Effector memory CD8-positive, alpha-beta T cell (primary cell): ENCODE data around the gene USP17L5.
"Not testable (repeated sequence)": the region's sequence is repeated elsewhere in the genome, so short reads cannot be mapped to it uniquely, and the experiment has no call there.

Experiments
- ATAC-seq: fragments of 150-1000 bp; cut with Tn5 transposase; replicated peaks from 2 replicates; pipeline ENCODE4 v1.10.0; 2021; ENCODE audit warnings: mild to moderate bottlenecking, moderate library complexity
- DNase-seq, 3 experiments: peaks; one replicate each; pipeline ENCODE4 v3.0.0; 2021
- H3K27ac Mint-ChIP-seq, 2 donors: one replicate each; pipeline ENCODE4 v1.8.0; 2022; ENCODE audit warnings: mild to moderate bottlenecking in 2 of 2, mixed read lengths in 2 of 2, moderate library complexity in 2 of 2
- H3K27me3 Mint-ChIP-seq, 2 donors: one replicate each; pipeline ENCODE4 v1.8.0; 2022; ENCODE audit warnings: mixed read lengths in 2 of 2
- H3K36me3 Mint-ChIP-seq: one replicate; pipeline ENCODE4 v1.8.0; 2022; ENCODE audit warnings: mild to moderate bottlenecking, moderate library complexity, mixed read lengths; ENCODE audit not compliant: insufficient read depth
- H3K4me1 Mint-ChIP-seq, 2 donors: one replicate each; pipeline ENCODE4 v1.8.0; 2022; ENCODE audit warnings: low read depth in 2 of 2, mixed read lengths in 2 of 2
- H3K4me3 Mint-ChIP-seq, 2 donors: one replicate each; pipeline ENCODE4 v1.8.0; 2022; ENCODE audit warnings: mild to moderate bottlenecking in 2 of 2, mixed read lengths in 2 of 2, moderate library complexity in 2 of 2
- H3K9me3 Mint-ChIP-seq, 2 donors: one replicate each; pipeline ENCODE4 v1.8.0; 2022; ENCODE audit warnings: mixed read lengths in 2 of 2
- total RNA-seq, 9 experiments: gene quantifications; one replicate each; lab custom pipeline; 2026; lab: John Stamatoyannopoulos, UW

USP17L5 gene, protein sequence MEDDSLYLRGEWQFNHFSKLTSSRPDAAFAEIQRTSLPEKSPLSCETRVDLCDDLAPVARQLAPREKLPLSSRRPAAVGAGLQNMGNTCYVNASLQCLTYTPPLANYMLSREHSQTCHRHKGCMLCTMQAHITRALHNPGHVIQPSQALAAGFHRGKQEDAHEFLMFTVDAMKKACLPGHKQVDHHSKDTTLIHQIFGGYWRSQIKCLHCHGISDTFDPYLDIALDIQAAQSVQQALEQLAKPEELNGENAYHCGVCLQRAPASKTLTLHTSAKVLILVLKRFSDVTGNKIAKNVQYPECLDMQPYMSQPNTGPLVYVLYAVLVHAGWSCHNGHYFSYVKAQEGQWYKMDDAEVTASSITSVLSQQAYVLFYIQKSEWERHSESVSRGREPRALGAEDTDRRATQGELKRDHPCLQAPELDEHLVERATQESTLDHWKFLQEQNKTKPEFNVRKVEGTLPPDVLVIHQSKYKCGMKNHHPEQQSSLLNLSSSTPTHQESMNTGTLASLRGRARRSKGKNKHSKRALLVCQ
- total RNA-seq: 0 reads per million in 9 experiments

DNA sequence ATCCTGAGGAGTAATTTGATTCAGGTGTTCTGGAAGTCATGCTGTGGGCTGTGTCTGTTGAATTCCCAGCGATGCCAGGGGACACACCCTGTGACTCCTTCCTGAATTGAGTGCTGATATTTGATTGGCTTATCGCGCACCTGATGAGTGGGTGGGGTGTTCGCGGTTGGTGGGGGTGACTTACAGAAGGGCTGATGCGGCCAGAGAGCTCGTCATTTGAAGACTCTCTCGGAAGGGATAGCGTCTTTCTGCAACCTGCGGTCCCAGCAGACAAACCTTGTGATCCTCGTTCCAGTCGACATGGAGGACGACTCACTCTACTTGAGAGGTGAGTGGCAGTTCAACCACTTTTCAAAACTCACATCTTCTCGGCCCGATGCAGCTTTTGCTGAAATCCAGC, at the start of gene USP17L5:
Gene USP17L5 (plus strand): TSS at position 301 of the 400 bp plus-strand sequence. CDS start 0 bp downstream, at position 301.
- not testable (repeated sequence) for H3K4me1 Mint-ChIP-seq, H3K27me3 Mint-ChIP-seq, DNase-seq, H3K36me3 Mint-ChIP-seq, ATAC-seq, H3K4me3 Mint-ChIP-seq, H3K9me3 Mint-ChIP-seq, H3K27ac Mint-ChIP-seq

DNA sequence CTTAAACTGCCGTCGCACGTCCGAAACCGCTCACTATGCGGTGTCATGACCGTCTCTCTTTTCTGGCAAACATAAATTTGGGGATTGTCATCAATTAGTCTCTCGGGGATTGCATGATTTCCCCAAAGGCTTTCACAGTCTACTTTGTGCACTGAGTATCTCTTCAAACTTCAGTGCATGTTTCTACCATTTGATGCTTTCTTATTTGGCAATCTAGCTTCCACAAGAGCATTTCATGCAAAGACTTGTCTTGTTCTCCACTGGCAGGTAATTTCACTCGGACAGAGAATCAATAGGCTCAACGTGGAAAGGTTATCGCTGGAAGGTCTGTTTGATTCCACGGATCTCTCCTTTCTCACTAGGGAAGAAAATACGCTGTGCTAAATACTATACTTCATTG, 15.0 kb upstream of the USP17L5 start:
- H3K27me3 Mint-ChIP-seq, H3K4me1 Mint-ChIP-seq: not testable (repeated sequence)

DNA sequence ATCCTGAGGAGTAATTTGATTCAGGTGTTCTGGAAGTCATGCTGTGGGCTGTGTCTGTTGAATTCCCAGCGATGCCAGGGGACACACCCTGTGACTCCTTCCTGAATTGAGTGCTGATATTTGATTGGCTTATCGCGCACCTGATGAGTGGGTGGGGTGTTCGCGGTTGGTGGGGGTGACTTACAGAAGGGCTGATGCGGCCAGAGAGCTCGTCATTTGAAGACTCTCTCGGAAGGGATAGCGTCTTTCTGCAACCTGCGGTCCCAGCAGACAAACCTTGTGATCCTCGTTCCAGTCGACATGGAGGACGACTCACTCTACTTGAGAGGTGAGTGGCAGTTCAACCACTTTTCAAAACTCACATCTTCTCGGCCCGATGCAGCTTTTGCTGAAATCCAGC, 14.3 kb upstream of the USP17L5 start, which contains the start of gene USP17L24:
Gene USP17L24 (plus strand): TSS at position 301 of the 400 bp plus-strand sequence. CDS start 0 bp downstream, at position 301.
- not testable (repeated sequence) for ATAC-seq, H3K4me1 Mint-ChIP-seq, H3K36me3 Mint-ChIP-seq, H3K4me3 Mint-ChIP-seq, H3K9me3 Mint-ChIP-seq, DNase-seq, H3K27ac Mint-ChIP-seq, H3K27me3 Mint-ChIP-seq

More for the DNA sequence above, 15.0 kb upstream of the USP17L5 start:
- ATAC-seq, H3K9me3 Mint-ChIP-seq, H3K36me3 Mint-ChIP-seq, H3K4me3 Mint-ChIP-seq, H3K27ac Mint-ChIP-seq: not testable (repeated sequence)
- DNase-seq: peak in 1 of 3 experiments; percentile 2

DNA sequence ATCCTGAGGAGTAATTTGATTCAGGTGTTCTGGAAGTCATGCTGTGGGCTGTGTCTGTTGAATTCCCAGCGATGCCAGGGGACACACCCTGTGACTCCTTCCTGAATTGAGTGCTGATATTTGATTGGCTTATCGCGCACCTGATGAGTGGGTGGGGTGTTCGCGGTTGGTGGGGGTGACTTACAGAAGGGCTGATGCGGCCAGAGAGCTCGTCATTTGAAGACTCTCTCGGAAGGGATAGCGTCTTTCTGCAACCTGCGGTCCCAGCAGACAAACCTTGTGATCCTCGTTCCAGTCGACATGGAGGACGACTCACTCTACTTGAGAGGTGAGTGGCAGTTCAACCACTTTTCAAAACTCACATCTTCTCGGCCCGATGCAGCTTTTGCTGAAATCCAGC, 9.6 kb upstream of the USP17L5 start, which contains the start of gene USP17L25:
Gene USP17L25 (plus strand): TSS at position 301 of the 400 bp plus-strand sequence. CDS start 0 bp downstream, at position 301.
- not testable (repeated sequence) for H3K27me3 Mint-ChIP-seq, ATAC-seq, H3K4me1 Mint-ChIP-seq, H3K36me3 Mint-ChIP-seq, H3K4me3 Mint-ChIP-seq, H3K9me3 Mint-ChIP-seq, DNase-seq, H3K27ac Mint-ChIP-seq

DNA sequence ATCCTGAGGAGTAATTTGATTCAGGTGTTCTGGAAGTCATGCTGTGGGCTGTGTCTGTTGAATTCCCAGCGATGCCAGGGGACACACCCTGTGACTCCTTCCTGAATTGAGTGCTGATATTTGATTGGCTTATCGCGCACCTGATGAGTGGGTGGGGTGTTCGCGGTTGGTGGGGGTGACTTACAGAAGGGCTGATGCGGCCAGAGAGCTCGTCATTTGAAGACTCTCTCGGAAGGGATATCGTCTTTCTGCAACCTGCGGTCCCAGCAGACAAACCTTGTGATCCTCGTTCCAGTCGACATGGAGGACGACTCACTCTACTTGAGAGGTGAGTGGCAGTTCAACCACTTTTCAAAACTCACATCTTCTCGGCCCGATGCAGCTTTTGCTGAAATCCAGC, 4.8 kb upstream of the USP17L5 start, which contains the start of gene USP17L26:
Gene USP17L26 (plus strand): TSS at position 301 of the 400 bp plus-strand sequence. CDS start 0 bp downstream, at position 301.
- not testable (repeated sequence) for H3K4me1 Mint-ChIP-seq, H3K9me3 Mint-ChIP-seq, DNase-seq, ATAC-seq, H3K36me3 Mint-ChIP-seq, H3K27me3 Mint-ChIP-seq, H3K4me3 Mint-ChIP-seq, H3K27ac Mint-ChIP-seq

DNA sequence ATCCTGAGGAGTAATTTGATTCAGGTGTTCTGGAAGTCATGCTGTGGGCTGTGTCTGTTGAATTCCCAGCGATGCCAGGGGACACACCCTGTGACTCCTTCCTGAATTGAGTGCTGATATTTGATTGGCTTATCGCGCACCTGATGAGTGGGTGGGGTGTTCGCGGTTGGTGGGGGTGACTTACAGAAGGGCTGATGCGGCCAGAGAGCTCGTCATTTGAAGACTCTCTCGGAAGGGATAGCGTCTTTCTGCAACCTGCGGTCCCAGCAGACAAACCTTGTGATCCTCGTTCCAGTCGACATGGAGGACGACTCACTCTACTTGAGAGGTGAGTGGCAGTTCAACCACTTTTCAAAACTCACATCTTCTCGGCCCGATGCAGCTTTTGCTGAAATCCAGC, 4.6 kb downstream of the USP17L5 start, which contains the start of gene USP17L27:
Gene USP17L27 (plus strand): TSS at position 301 of the 400 bp plus-strand sequence. CDS start 0 bp downstream, at position 301.
- not testable (repeated sequence) for H3K27ac Mint-ChIP-seq, H3K4me3 Mint-ChIP-seq, H3K4me1 Mint-ChIP-seq, DNase-seq, H3K27me3 Mint-ChIP-seq, H3K9me3 Mint-ChIP-seq, ATAC-seq, H3K36me3 Mint-ChIP-seq

DNA sequence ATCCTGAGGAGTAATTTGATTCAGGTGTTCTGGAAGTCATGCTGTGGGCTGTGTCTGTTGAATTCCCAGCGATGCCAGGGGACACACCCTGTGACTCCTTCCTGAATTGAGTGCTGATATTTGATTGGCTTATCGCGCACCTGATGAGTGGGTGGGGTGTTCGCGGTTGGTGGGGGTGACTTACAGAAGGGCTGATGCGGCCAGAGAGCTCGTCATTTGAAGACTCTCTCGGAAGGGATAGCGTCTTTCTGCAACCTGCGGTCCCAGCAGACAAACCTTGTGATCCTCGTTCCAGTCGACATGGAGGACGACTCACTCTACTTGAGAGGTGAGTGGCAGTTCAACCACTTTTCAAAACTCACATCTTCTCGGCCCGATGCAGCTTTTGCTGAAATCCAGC, 9.4 kb downstream of the USP17L5 start, which contains the start of gene USP17L28:
Gene USP17L28 (plus strand): TSS at position 301 of the 400 bp plus-strand sequence. CDS start 0 bp downstream, at position 301.
- not testable (repeated sequence) for H3K27me3 Mint-ChIP-seq, H3K4me3 Mint-ChIP-seq, H3K4me1 Mint-ChIP-seq, ATAC-seq, H3K27ac Mint-ChIP-seq, DNase-seq, H3K9me3 Mint-ChIP-seq, H3K36me3 Mint-ChIP-seq

DNA sequence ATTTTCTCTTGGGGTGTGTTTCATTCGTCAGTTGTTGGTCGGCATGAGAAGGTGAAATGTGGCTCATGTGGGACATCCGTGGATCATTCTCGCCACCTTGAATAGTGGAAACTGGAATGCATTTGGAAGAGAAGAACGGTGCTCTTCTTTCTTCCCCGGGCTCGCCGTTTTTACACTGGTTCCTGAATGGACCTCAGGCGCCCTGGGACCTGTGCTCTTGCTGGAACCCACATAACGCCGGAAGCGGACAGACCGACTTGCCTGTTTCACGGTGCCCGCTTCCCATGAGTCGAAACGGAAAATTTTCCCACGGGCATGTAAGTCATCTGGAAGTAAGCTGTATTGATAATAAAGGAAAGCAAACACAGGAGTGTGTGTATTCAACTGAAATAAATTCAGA, 11.7 kb downstream of the USP17L5 start:
- not testable (repeated sequence) for H3K4me1 Mint-ChIP-seq, H3K27me3 Mint-ChIP-seq, ATAC-seq, H3K27ac Mint-ChIP-seq, H3K4me3 Mint-ChIP-seq, H3K36me3 Mint-ChIP-seq, H3K9me3 Mint-ChIP-seq
- DNase-seq: peak in 2 of 3 experiments; percentile 0 to 8

DNA sequence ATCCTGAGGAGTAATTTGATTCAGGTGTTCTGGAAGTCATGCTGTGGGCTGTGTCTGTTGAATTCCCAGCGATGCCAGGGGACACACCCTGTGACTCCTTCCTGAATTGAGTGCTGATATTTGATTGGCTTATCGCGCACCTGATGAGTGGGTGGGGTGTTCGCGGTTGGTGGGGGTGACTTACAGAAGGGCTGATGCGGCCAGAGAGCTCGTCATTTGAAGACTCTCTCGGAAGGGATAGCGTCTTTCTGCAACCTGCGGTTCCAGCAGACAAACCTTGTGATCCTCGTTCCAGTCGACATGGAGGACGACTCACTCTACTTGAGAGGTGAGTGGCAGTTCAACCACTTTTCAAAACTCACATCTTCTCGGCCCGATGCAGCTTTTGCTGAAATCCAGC, 14.1 kb downstream of the USP17L5 start, which contains the start of gene USP17L29:
Gene USP17L29 (plus strand): TSS at position 301 of the 400 bp plus-strand sequence. CDS start 0 bp downstream, at position 301.
- not testable (repeated sequence) for H3K36me3 Mint-ChIP-seq, H3K27me3 Mint-ChIP-seq, H3K27ac Mint-ChIP-seq, DNase-seq, H3K4me3 Mint-ChIP-seq, H3K4me1 Mint-ChIP-seq, H3K9me3 Mint-ChIP-seq, ATAC-seq

DNA sequence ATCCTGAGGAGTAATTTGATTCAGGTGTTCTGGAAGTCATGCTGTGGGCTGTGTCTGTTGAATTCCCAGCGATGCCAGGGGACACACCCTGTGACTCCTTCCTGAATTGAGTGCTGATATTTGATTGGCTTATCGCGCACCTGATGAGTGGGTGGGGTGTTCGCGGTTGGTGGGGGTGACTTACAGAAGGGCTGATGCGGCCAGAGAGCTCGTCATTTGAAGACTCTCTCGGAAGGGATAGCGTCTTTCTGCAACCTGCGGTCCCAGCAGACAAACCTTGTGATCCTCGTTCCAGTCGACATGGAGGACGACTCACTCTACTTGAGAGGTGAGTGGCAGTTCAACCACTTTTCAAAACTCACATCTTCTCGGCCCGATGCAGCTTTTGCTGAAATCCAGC, 23.6 kb downstream of the USP17L5 start, which contains the start of gene USP17L30:
Gene USP17L30 (plus strand): TSS at position 301 of the 400 bp plus-strand sequence. CDS start 0 bp downstream, at position 301.
- H3K27me3 Mint-ChIP-seq, H3K27ac Mint-ChIP-seq, H3K4me1 Mint-ChIP-seq, DNase-seq, H3K9me3 Mint-ChIP-seq, H3K4me3 Mint-ChIP-seq, H3K36me3 Mint-ChIP-seq, ATAC-seq: not testable (repeated sequence)

DNA sequence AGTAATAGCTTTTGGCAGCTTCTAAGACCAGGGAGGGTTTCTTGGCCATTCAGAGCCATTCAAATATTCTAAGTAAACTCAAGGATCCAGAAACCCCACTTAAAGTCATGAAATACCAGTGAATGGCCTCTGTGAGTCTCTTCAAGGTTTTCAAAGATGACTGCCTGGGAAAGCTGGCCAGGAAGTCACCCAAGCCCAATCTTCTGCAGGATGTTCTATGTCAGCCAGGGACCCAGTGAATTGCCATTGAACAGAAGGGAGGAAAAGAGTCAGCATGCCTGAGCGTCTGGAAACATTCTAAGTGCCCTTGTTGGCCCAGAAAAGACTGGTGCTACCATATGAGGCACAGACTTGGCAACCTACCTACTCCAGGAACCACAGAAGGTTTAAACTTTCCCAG, 40.7 kb downstream of the USP17L5 start:
- not testable (repeated sequence) for DNase-seq, H3K4me1 Mint-ChIP-seq, H3K9me3 Mint-ChIP-seq, H3K27ac Mint-ChIP-seq, ATAC-seq, H3K4me3 Mint-ChIP-seq, H3K36me3 Mint-ChIP-seq, H3K27me3 Mint-ChIP-seq

DNA sequence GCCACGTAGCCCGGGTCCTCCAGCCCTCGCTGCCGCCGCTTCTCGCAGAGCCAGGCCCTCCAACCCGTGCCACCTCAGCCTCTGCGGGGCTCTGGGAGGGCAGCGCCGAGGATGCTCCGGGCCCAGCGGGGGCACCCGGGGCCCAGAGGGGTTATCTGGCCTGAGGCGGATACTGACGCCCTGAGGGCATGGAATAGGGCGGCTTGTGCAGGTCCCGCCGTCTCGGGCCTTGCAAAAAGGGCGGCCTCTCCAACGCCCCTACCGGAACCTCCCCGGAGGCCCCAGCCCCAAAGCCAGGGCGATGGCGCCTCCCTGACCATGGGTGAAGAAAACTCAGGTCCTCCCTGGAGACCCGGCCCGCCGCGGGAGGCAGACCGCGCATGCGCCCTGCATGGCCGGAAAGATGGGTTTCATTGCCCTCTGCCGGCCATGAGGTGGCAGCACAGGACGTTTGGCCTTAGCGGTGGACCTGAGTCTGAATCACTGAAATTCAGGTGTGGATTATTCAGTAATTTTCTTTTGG, 41.9 kb downstream of the USP17L5 start:
- H3K9me3 Mint-ChIP-seq, H3K27ac Mint-ChIP-seq, H3K4me1 Mint-ChIP-seq, H3K27me3 Mint-ChIP-seq, ATAC-seq, H3K36me3 Mint-ChIP-seq: not testable (repeated sequence)
- DNase-seq: peak; percentile 7 to 21 (median 18)
- peak overlapping the region in 1 of 2 donors; percentile 31 for H3K4me3 Mint-ChIP-seq

DNA sequence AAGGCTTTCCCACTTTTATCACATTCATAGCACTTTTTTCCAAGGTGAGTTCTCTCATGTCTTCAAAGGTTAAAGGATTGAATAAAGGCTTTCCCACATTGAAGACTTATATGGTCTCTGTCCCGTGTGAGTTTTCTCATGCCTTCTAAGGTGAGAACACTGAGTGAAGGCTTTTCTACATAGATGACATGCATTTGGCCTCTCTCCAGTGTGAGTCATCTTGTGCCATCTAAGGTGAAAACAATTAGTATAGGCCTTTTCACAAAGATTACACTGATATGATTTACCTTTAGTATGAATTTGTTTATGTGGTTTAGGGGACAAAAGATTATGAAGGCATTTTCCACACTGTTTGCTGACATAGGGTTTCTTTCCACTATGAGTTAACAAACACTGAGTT, 44.9 kb downstream of the USP17L5 start:
- ATAC-seq (no peak), DNase-seq (no peak)
- no peak overlapping the region for H3K4me3 Mint-ChIP-seq
- H3K4me1 Mint-ChIP-seq: no peaks in the 10 kb centered on the region
- no peak overlapping the region for H3K27ac Mint-ChIP-seq
- no peaks in the 10 kb centered on the region for H3K9me3 Mint-ChIP-seq
- H3K36me3 Mint-ChIP-seq: peaks cover 3% of the 10 kb centered on the region
- peaks cover 0 to 6% of the 10 kb centered on the region in 2 donors for H3K27me3 Mint-ChIP-seq
